ENCODE measurements around the gene FAM83G.

DNA sequence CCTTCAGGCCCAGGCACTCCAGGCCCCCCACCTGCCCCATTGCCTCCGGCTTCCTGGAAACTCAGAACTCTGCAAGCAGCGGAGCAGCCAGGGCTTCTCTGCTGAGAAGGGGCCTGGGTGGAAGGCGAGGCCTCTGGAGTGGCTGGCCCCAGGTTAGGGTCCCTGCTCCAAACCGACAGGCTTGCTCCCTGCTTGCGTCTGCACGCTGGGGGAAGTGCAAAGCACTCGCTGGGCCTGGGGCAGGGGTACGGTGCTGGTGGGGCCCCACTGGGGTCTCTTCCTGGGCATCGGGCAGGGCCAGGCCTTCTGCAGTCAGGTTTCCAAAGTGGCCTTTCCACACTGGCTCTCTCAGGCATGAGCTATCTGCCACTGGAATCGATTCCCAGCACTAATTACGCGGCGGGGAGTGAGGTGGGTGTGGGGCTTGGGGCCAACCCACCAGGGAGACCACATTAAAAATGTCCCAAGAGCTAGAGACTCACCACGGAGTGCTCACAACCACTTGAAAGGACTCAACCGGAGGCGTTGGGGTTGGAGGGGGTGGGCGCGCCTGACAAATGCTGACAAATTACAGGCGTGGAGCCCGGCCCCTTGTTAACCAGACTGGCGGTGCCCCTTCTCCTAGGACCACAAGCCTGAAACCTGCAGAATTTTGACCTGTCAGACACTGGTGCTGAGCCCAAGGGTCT is 17.9 kb downstream of the FAM83G start:
- TF ChIP-seq TEAD4 (IDR thresholded peaks at IDR 0.05; ENCODE audit: borderline replicate concordance, insufficient read depth) (no peak), NFIC (IDR thresholded peaks at IDR 0.05; ENCODE audit: borderline replicate concordance) (no peak), MAX (IDR thresholded peaks at IDR 0.05; ENCODE audit: low read depth) (no peak), TAF1 (IDR thresholded peaks at IDR 0.05; ENCODE audit: borderline replicate concordance, low read depth, low read length) (no peak), GABPA (IDR thresholded peaks at IDR 0.05; ENCODE audit: low read depth) (no peak)
- TF ChIP-seq, protein P1, sequence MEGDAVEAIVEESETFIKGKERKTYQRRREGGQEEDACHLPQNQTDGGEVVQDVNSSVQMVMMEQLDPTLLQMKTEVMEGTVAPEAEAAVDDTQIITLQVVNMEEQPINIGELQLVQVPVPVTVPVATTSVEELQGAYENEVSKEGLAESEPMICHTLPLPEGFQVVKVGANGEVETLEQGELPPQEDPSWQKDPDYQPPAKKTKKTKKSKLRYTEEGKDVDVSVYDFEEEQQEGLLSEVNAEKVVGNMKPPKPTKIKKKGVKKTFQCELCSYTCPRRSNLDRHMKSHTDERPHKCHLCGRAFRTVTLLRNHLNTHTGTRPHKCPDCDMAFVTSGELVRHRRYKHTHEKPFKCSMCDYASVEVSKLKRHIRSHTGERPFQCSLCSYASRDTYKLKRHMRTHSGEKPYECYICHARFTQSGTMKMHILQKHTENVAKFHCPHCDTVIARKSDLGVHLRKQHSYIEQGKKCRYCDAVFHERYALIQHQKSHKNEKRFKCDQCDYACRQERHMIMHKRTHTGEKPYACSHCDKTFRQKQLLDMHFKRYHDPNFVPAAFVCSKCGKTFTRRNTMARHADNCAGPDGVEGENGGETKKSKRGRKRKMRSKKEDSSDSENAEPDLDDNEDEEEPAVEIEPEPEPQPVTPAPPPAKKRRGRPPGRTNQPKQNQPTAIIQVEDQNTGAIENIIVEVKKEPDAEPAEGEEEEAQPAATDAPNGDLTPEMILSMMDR (IDR thresholded peaks at IDR 0.05): no peak

Data from SK-N-SH (cell line).